Endothelial cell of hepatic sinusoid (primary cell): Measurements from ENCODE around the gene KIR2DL3.

Experiments used
- in situ Hi-C: cut with HindIII; loops from 2 replicates; pipeline ENCODE4 v1.10.0; 2017; ENCODE audit warnings: low sequenced_read_pairs

KIR2DL3 gene

DNA sequence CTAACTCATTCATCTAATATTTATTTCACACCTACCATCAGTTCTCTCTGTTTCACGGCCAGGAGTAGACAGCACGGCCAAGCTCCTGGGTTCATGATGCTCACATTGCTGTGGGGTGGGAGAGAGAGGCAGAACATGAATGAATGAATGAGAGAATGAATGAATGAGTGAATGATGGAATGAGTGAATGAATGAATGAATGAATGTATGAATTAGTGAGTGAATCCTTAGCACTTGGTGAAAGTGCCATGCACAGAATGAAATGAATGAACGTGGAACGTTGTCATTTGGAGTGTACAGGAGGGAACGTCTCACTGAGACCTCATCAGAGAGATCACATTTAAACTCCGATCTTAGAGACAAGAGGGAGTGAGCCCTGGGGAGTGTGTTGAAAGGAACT lies 53.2 kb downstream of the KIR2DL3 start:
- in situ Hi-C loops, result no loop called here

DNA sequence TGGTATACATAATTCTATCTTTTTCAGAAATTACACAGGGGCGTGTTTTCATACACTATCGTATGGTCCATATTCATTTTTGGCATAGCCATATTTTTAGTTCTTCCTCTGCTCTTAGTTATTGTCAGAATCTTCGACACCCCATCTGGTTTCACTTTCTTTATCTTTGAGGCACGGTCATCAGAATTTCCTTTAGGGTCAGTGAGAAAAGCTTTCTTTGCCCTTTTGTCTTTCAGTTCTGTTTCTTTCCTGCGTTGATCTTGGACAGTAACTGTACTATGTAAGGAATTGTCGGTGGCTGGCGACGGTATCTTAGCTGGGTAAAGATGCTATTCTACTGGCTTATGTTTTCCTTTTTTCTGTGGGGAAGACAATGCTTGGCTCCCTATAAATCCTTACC lies 54.5 kb downstream of the KIR2DL3 start:
- in situ Hi-C loops, result no loop called here

GRCh38 chr19:54795758-54796157 lies 57.4 kb downstream of the KIR2DL3 start:
- in situ Hi-C loops, result no loop called here
